Thyroid gland (tissue), 4 donors: ENCODE data around the gene TTC12. TPM values are rescaled to one million over a fixed set of nuclear protein-coding genes. Genes with fewer than 3 reads are reported as not detected.

Experiments used
- DNase-seq, 2 donors: peaks; one replicate each; pipeline ENCODE4 v3.0.0-alpha.2; 2019
- H3K27ac ChIP-seq, 3 donors: fragments of 200-600 bp; sonication (generic); 1 replicate in 2 of 3; 2 replicates in 1 of 3; pipeline ENCODE4 v1.5.1; 2016 to 2019; ENCODE audit warnings: mild to moderate bottlenecking in 1 of 3, moderate library complexity in 1 of 3
- H3K27me3 ChIP-seq: fragments of 200-600 bp; sonication (generic); one replicate; pipeline ENCODE4 v1.5.1; 2019
- H3K36me3 ChIP-seq, 2 donors: fragments of 200-600 bp; sonication (generic); one replicate each; pipeline ENCODE4 v1.5.1; 2016 to 2019
- H3K4me1 ChIP-seq, 2 donors: fragments of 200-600 bp; sonication (generic); one replicate each; pipeline ENCODE4 v1.5.1; 2017 to 2019
- H3K4me3 ChIP-seq, 3 donors: fragments of 200-600 bp; sonication (generic); replicated peaks in 1 of 3; 1 replicate in 2 of 3; 2 replicates in 1 of 3; pipeline ENCODE4 v1.5.1; 2016; ENCODE audit warnings: mild to moderate bottlenecking in 1 of 3
- H3K9me3 ChIP-seq: fragments of 200-600 bp; sonication (generic); one replicate; pipeline ENCODE4 v1.5.1; 2017
- POLR2A ChIP-seq, 2 donors: fragments of 450-650 bp; IDR thresholded peaks; one replicate each; pipeline ENCODE4 v1.6.1; 2017; ENCODE audit warnings: antibody characterized with exemption in 2 of 2, mild to moderate bottlenecking in 2 of 2, moderate library complexity in 1 of 2
- WGBS, 2 donors: methylation state at CpG; one replicate each; pipeline ENCODE4 v1.1.5; 2017; 5-methylcytosine and 5-hydroxymethylcytosine counted together
- intact Hi-C: fragments of 100-400 bp; cut with DNase I; formaldehyde crosslinking; loops from one replicate; pipeline ENCODE4 v1.15.1; 2023
- total RNA-seq, 4 donors: library from RNA; depleted of rRNA; stranded (reverse); fragments of >200 nt; gene quantifications; one replicate each; pipeline ENCODE4 v1.2.3, GENCODE V29; 2016
- TF ChIP-seq, protein P1 (sequence below), 6 experiments: fragments of 200-600 bp in 3 of 6; fragments of 450-650 bp in 3 of 6; sonication (generic) in 3 of 6; IDR thresholded peaks; one replicate each; pipeline ENCODE4 v1.5.1; 2016 to 2019; ENCODE audit warnings: antibody characterized with exemption in 6 of 6, mild to moderate bottlenecking in 2 of 6, inconsistent platforms in 1 of 6, moderate library complexity in 1 of 6

The TTC12 gene
- total RNA-seq, 4 donors from 2014 or later, result 30.8 to 45.6 (median 36.8) TPM

DNA sequence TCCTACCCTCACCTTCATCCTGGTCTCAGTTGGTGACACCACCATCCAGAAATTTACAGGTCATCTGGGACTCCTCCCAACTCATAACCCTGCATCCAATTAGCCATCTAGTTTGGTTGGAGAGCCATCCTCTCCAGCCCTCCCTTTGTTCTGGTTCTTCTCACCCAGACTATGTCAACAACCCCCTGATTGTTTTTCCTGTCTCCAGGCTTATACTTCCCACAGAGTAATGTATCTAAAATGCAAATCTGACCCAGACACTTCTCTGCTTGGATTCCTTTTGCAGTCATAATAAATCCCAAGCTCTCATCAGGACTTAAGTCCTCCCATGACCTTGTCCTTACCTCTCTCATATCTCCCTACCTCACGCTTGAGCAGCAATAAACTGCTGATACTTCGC, 3.0 kb downstream of the TTC12 start:
- Histone ChIP-seq H3K27me3 (no peaks in the 10 kb centered on the region), H3K4me1 (peaks cover 6 to 14% of the 10 kb centered on the region in 2 donors), H3K27ac (no peak overlapping the region), H3K36me3 (peaks cover 0 to 4% of the 10 kb centered on the region in 2 donors), H3K4me3 (no peak overlapping the region), H3K9me3 (no peaks in the 10 kb centered on the region)
- intact Hi-C loops, result no loop called here
- no peak for TF ChIP-seq POLR2A (IDR thresholded peaks at IDR 0.05)
- TF ChIP-seq, protein P1, sequence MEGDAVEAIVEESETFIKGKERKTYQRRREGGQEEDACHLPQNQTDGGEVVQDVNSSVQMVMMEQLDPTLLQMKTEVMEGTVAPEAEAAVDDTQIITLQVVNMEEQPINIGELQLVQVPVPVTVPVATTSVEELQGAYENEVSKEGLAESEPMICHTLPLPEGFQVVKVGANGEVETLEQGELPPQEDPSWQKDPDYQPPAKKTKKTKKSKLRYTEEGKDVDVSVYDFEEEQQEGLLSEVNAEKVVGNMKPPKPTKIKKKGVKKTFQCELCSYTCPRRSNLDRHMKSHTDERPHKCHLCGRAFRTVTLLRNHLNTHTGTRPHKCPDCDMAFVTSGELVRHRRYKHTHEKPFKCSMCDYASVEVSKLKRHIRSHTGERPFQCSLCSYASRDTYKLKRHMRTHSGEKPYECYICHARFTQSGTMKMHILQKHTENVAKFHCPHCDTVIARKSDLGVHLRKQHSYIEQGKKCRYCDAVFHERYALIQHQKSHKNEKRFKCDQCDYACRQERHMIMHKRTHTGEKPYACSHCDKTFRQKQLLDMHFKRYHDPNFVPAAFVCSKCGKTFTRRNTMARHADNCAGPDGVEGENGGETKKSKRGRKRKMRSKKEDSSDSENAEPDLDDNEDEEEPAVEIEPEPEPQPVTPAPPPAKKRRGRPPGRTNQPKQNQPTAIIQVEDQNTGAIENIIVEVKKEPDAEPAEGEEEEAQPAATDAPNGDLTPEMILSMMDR (IDR thresholded peaks at IDR 0.05), result no peak
- 96 to 98% methylated on average over 2 of the region's 2 CpGs for WGBS, 2 donors
- no peak for DNase-seq

GRCh38 chr11:113319085-113319484, 4.7 kb downstream of the TTC12 start:
- intact Hi-C loops, result no loop called here
- WGBS, 2 donors, result 95 to 98% methylated on average over 4 of the region's 4 CpGs
- H3K9me3 ChIP-seq, result no peaks in the 10 kb centered on the region
- peaks cover 6 to 10% of the 10 kb centered on the region in 2 donors for H3K4me1 ChIP-seq
- no peaks in the 10 kb centered on the region for H3K27me3 ChIP-seq
- DNase-seq, result no peak
- H3K36me3 ChIP-seq, result peaks cover 0 to 4% of the 10 kb centered on the region in 2 donors
- H3K27ac ChIP-seq, result no peak overlapping the region
- no peak overlapping the region for H3K4me3 ChIP-seq
- TF ChIP-seq POLR2A (IDR thresholded peaks at IDR 0.05), result no peak
- TF ChIP-seq, protein P1 (IDR thresholded peaks at IDR 0.05), result no peak

DNA sequence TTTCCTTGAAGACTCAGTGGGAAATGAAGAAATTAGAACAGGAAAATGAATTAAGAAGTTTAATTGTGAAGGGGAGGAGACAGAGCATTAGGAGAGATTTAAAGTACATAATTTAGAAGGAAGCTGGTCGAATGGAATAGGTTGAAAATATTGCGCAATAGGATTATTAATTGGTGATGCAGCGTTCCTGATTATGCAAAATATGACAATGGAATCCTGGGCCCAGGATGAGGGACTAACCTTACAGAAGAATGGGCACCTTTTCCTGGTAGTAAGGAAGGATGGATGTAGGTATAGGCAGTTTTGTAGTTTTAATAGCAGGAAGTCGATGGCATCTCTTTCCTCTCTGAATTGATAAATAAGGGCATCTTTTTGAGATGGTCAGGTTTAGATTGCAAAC, 7.8 kb downstream of the TTC12 start:
- H3K4me1 ChIP-seq, result no peaks in the 10 kb centered on the region
- no peak overlapping the region for H3K27ac ChIP-seq
- intact Hi-C loops, result no loop called here
- H3K27me3 ChIP-seq, result no peaks in the 10 kb centered on the region
- DNase-seq, result no peak
- H3K36me3 ChIP-seq, result peaks cover 11 to 16% of the 10 kb centered on the region in 2 donors
- H3K4me3 ChIP-seq, result no peak overlapping the region
- no peaks in the 10 kb centered on the region for H3K9me3 ChIP-seq
- WGBS, 2 donors, result 63 to 87% methylated on average over 4 of the region's 4 CpGs
- TF ChIP-seq, protein P1 (IDR thresholded peaks at IDR 0.05), result no peak
- no peak for TF ChIP-seq POLR2A (IDR thresholded peaks at IDR 0.05)

- H3K9me3 ChIP-seq, result no peaks in the 10 kb centered on the region
- 95 to 97% methylated on average over 5 of the region's 5 CpGs for WGBS, 2 donors
- no peak for TF ChIP-seq POLR2A (IDR thresholded peaks at IDR 0.05)
- TF ChIP-seq, protein P1 (IDR thresholded peaks at IDR 0.05), result no peak
- H3K27me3 ChIP-seq, result no peaks in the 10 kb centered on the region
- no peak overlapping the region for H3K27ac ChIP-seq
- H3K4me1 ChIP-seq, result no peaks in the 10 kb centered on the region
- no peak for DNase-seq
- intact Hi-C loops, result no loop called here
- H3K36me3 ChIP-seq, result peaks cover 11 to 17% of the 10 kb centered on the region in 2 donors
- no peak overlapping the region for H3K4me3 ChIP-seq
These were observed 9.9 kb downstream of the TTC12 start for GRCh38 chr11:113324250-113324649.

DNA sequence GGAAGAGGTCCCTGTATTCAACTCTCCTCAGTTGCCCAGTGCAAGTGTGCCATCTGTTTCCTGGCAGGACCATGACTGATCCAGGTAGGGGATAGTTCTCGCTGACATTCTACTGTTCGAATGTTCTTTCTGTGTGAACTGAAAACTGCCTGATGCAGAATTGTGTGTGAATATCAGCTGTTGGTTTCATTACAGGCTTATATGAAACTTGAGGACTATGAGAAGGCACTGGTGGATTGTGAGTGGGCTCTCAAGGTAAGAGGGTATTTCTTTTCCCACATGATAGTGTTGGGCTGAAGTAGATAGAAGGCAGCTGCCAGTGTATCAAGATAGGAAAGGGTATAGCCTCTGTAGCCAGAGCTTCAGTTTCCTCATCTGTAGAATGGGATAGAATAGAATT, 15.3 kb downstream of the TTC12 start:
- no peak for TF ChIP-seq POLR2A (IDR thresholded peaks at IDR 0.05)
- TF ChIP-seq, protein P1 (IDR thresholded peaks at IDR 0.05), result no peak
- H3K27ac ChIP-seq, result no peak overlapping the region
- intact Hi-C loops, result no loop called here
- H3K36me3 ChIP-seq, result peaks cover 19 to 34% of the 10 kb centered on the region in 2 donors
- no peak overlapping the region for H3K4me3 ChIP-seq
- no peaks in the 10 kb centered on the region for H3K9me3 ChIP-seq
- H3K27me3 ChIP-seq, result no peaks in the 10 kb centered on the region
- H3K4me1 ChIP-seq, result no peaks in the 10 kb centered on the region
- DNase-seq, result no peak
- WGBS, 2 donors, result 98 to 100% methylated on average over 2 of the region's 2 CpGs
